ENCODE data around the gene CAPN11. TPM values are rescaled to one million over a fixed set of nuclear protein-coding genes. Genes with fewer than 3 reads are reported as not detected.

Gene CAPN11
- total and polyA plus RNA-seq, 9 of the 15 experiments (the other 6 are each of a cell fraction or from before 2014, with no cell fraction given) = 0.03 to 0.61 (median 0.17) TPM; not detected in 1

GRCh38 chr6:44220913-44221290, 62.3 kb downstream of the CAPN11 start:
- Histone ChIP-seq H4K20me1 (replicated peaks; ENCODE audit: control insufficient read depth, insufficient read depth, low read length) (0 out of 2 replicates have a peak, but pooled peaks cover under 1% of the 10 kb centered on the region), H3K36me3 (ENCODE audit: control insufficient read depth, insufficient read depth, low read length) (no peaks in the 10 kb centered on the region), H3K79me2 (ENCODE audit: control insufficient read depth, insufficient read depth, low read length) (peaks cover 29% of the 10 kb centered on the region), H3K4me1 (replicated peaks in 1 of 2; ENCODE audit: control insufficient read depth in 2 of 2, insufficient read depth in 2 of 2, low read length in 2 of 2) (peaks cover 68 to 83% of the 10 kb centered on the region in 2 experiments), H3K4me2 (ENCODE audit: insufficient read depth, low read length) (0 out of 2 replicates have a peak overlapping the region, but pooled peaks have one; percentile 22), H3K27me3 (ENCODE audit: control insufficient read depth in 2 of 2, insufficient read depth in 2 of 2, low read length in 2 of 2) (no peaks in the 10 kb centered on the region), H3K9me1 (ENCODE audit: control insufficient read depth, insufficient read depth, low read length) (no peaks in the 10 kb centered on the region), H3K9me3 (replicated peaks; ENCODE audit: control insufficient read depth, insufficient read depth, low read depth, low read length) (no peaks in the 10 kb centered on the region), H3K4me3 (no peak overlapping the region), H3K9ac (ENCODE audit: insufficient read depth in 1 of 2, low read depth in 2 of 2, low read length in 2 of 2) (peak overlapping the region in 1 of 2 experiments; percentile 61; a peak in 2 of 4 replicates), H3K27ac (ENCODE audit: extremely low read depth, low read depth, low read length) (peak overlapping the region; percentile 48; the same call in 1 of the 3 replicates), H2AFZ (ENCODE audit: low read depth, low read length) (no peak overlapping the region)
- in situ Hi-C loops (cut with MboI) = no loop called here
- no TSS peak for BruUV-seq (replicated peaks)
- ATAC-seq (no peak), FAIRE-seq (no peak), DNase-seq (ENCODE audit: extremely low read depth in 1 of 4, low spot score in 3 of 4) (no peak)
- CTCF ChIA-PET (ENCODE audit: low intra/inter-chr PET ratio) = interaction anchor here (1.9 kb wide), 1 partner anchor 48 kb away, joined by 5 read pairs; no protein-coding TSS in a partner anchor
- intact Hi-C loops (cut with micrococcal nuclease) = loop anchor here (2.0 to 10.0 kb wide), 2 partner anchors 18 to 586 kb away; partner anchors contain the start of gene MAD2L1BP
- POLR2A ChIA-PET = interaction anchor here (0.5 to 6.8 kb wide), 7 partner anchors 12 to 714 kb away, joined by 3 to 52 read pairs (median 9); partner anchors contain the start of gene HSP90AB1
- WGBS (ENCODE audit: insufficient coverage, low coverage, missing lambda C conversion rate) = 78% methylated on average over 4 of the region's 4 CpGs
- TF ChIP-seq ARID1B (IDR thresholded peaks at IDR 0.05) (no peak), ETV1 (tag; conservative IDR thresholded peaks at IDR 0.05; ENCODE audit: low read depth) (no peak), STAT5B (CRISPR knock-in tag; IDR thresholded peaks at IDR 0.05) (no peak), ZNF121 (CRISPR knock-in tag; conservative IDR thresholded peaks at IDR 0.05) (peak; percentile 86), ERF (CRISPR knock-in tag; IDR thresholded peaks at IDR 0.05) (no peak), YY1 (IDR thresholded peaks at IDR 0.05; ENCODE audit: borderline replicate concordance in 1 of 3, control insufficient read depth in 1 of 3, extremely low read depth in 1 of 3, insufficient read depth in 3 of 3, insufficient read length in 1 of 3, insufficient replicate concordance in 2 of 3, low read depth in 1 of 3, low read length in 2 of 3) (no peak), MTA3 (IDR thresholded peaks at IDR 0.05; ENCODE audit: borderline replicate concordance) (no peak), ZNF764 (CRISPR knock-in tag; IDR thresholded peaks at IDR 0.05; ENCODE audit: low read depth) (no peak), KDM1A (IDR thresholded peaks at IDR 0.05) (0 out of 4 replicates have a peak, but pooled peaks of 1 of the 2 experiments have one; percentile 18), GABPA (tag; conservative IDR thresholded peaks at IDR 0.05; ENCODE audit: low read depth) (no peak), KAT7 (CRISPR knock-in tag; IDR thresholded peaks at IDR 0.05; ENCODE audit: borderline replicate concordance) (0 out of 2 replicates have a peak, but pooled peaks have one; percentile 45)

Data from K562 (cell line).